ENCODE measurements around the gene CDR2L.

The CDR2L gene

GRCh38 chr17:74987418-74987908 lies at the start of gene CDR2L:
Gene CDR2L, plus strand, starts transcription at chr17:74987632. Its CDS starts 412 bp downstream, at chr17:74988044.
- no peaks in the 10 kb centered on the region for H3K9me3 ChIP-seq (ENCODE audit: control insufficient read depth, insufficient read depth, low read depth, low read length)
- no peaks in the 10 kb centered on the region for H3K36me3 ChIP-seq (ENCODE audit: control insufficient read depth, insufficient read depth, low read length)
- peak within 1 kb of the TSS; percentile 73 for H3K4me3 ChIP-seq (ENCODE audit: low read depth, low read length)
- peak within 1 kb of the TSS; percentile 32; the same call in 1 of the 2 replicates for H3K27ac ChIP-seq (ENCODE audit: low read depth, low read length)
- no peaks in the 10 kb centered on the region for H3K27me3 ChIP-seq (ENCODE audit: control insufficient read depth, insufficient read depth, low read length)
- peak within 1 kb of the TSS; percentile 78 for H3K9ac ChIP-seq (ENCODE audit: low read length)
- H3K4me1 ChIP-seq (ENCODE audit: control insufficient read depth, insufficient read depth, low read length) = peaks cover 21% of the 10 kb centered on the region

DNA sequence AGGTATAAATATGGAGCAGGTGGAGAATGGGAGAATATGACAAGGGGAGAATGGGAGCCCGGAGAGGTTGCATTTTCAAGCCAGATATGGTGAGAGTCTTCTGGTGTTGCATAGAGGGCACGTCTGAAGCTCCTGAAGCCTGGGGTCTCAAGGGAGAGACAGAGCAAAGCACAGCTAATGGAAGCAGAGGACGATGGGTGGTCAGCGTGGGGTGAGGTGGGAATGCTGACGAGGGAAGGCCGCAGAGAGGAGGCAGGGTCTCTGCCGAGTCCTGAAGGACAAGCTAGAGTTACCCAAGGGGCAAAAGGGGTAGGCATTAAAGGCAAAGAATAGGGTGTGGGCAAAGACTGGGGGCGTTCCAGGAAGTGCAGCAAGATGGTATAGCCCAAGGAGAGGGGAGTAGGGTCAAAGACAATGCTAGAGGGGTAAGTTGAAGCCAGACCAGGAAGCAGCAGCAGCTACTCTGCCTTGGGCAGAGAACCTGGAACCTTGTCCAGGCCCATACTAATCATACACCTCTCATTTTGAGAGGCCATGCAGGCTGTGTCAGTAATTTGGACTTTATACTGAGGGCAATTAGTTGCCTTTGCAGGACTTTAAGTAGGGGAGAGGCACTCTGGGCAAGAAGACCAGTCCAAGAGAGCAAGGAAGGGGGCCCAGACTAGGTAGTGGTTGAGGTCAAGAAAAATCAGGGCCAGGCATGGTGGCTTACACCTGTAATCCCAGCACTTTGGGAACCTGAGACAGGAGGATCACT lies 49.1 kb upstream of the CDR2L start:
- no peaks in the 10 kb centered on the region for H3K36me3 ChIP-seq (ENCODE audit: control insufficient read depth, insufficient read depth, low read length)
- no peak overlapping the region for H3K4me3 ChIP-seq (ENCODE audit: low read depth, low read length)
- no peak overlapping the region for H3K27ac ChIP-seq (ENCODE audit: low read depth, low read length)
- H3K27me3 ChIP-seq (ENCODE audit: control insufficient read depth, insufficient read depth, low read length) = peaks cover 92% of the 10 kb centered on the region
- H3K9me3 ChIP-seq (ENCODE audit: control insufficient read depth, insufficient read depth, low read depth, low read length) = no peaks in the 10 kb centered on the region
- no peak overlapping the region for H3K9ac ChIP-seq (ENCODE audit: low read length)
- H3K4me1 ChIP-seq (ENCODE audit: control insufficient read depth, insufficient read depth, low read length) = peaks cover 8% of the 10 kb centered on the region

GRCh38 chr17:74939534-74939933 lies 47.9 kb upstream of the CDR2L start:
- Histone ChIP-seq H3K27ac (ENCODE audit: low read depth, low read length) (no peak overlapping the region), H3K36me3 (ENCODE audit: control insufficient read depth, insufficient read depth, low read length) (no peaks in the 10 kb centered on the region), H3K4me3 (ENCODE audit: low read depth, low read length) (no peak overlapping the region), H3K27me3 (ENCODE audit: control insufficient read depth, insufficient read depth, low read length) (peaks cover 85% of the 10 kb centered on the region), H3K4me1 (ENCODE audit: control insufficient read depth, insufficient read depth, low read length) (peaks cover 17% of the 10 kb centered on the region), H3K9me3 (ENCODE audit: control insufficient read depth, insufficient read depth, low read depth, low read length) (no peaks in the 10 kb centered on the region), H3K9ac (ENCODE audit: low read length) (no peak overlapping the region)

GRCh38 chr17:74941128-74941725 lies 46.2 kb upstream of the CDR2L start:
- Histone ChIP-seq H3K36me3 (ENCODE audit: control insufficient read depth, insufficient read depth, low read length) (no peaks in the 10 kb centered on the region), H3K27ac (ENCODE audit: low read depth, low read length) (no peak overlapping the region), H3K4me3 (ENCODE audit: low read depth, low read length) (no peak overlapping the region), H3K4me1 (ENCODE audit: control insufficient read depth, insufficient read depth, low read length) (peaks cover 9% of the 10 kb centered on the region), H3K27me3 (ENCODE audit: control insufficient read depth, insufficient read depth, low read length) (peaks cover 75% of the 10 kb centered on the region), H3K9ac (ENCODE audit: low read length) (no peak overlapping the region), H3K9me3 (ENCODE audit: control insufficient read depth, insufficient read depth, low read depth, low read length) (no peaks in the 10 kb centered on the region)

GRCh38 chr17:74943808-74944522 lies 43.5 kb upstream of the CDR2L start:
- Histone ChIP-seq H3K9ac (ENCODE audit: low read length) (no peak overlapping the region), H3K9me3 (ENCODE audit: control insufficient read depth, insufficient read depth, low read depth, low read length) (no peaks in the 10 kb centered on the region), H3K27ac (ENCODE audit: low read depth, low read length) (no peak overlapping the region), H3K27me3 (ENCODE audit: control insufficient read depth, insufficient read depth, low read length) (peaks cover 64% of the 10 kb centered on the region), H3K4me3 (ENCODE audit: low read depth, low read length) (no peak overlapping the region), H3K4me1 (ENCODE audit: control insufficient read depth, insufficient read depth, low read length) (peaks cover 9% of the 10 kb centered on the region), H3K36me3 (ENCODE audit: control insufficient read depth, insufficient read depth, low read length) (no peaks in the 10 kb centered on the region)

GRCh38 chr17:74945543-74945942 lies 41.9 kb upstream of the CDR2L start:
- H3K9me3 ChIP-seq (ENCODE audit: control insufficient read depth, insufficient read depth, low read depth, low read length) = no peaks in the 10 kb centered on the region
- H3K27ac ChIP-seq (ENCODE audit: low read depth, low read length) = no peak overlapping the region
- peaks cover 18% of the 10 kb centered on the region for H3K4me1 ChIP-seq (ENCODE audit: control insufficient read depth, insufficient read depth, low read length)
- no peak overlapping the region for H3K4me3 ChIP-seq (ENCODE audit: low read depth, low read length)
- no peak overlapping the region for H3K9ac ChIP-seq (ENCODE audit: low read length)
- H3K27me3 ChIP-seq (ENCODE audit: control insufficient read depth, insufficient read depth, low read length) = peaks cover 57% of the 10 kb centered on the region
- no peaks in the 10 kb centered on the region for H3K36me3 ChIP-seq (ENCODE audit: control insufficient read depth, insufficient read depth, low read length)

GRCh38 chr17:74946641-74947040 lies 40.8 kb upstream of the CDR2L start:
- H3K27ac ChIP-seq (ENCODE audit: low read depth, low read length) = no peak overlapping the region
- peaks cover 50% of the 10 kb centered on the region for H3K27me3 ChIP-seq (ENCODE audit: control insufficient read depth, insufficient read depth, low read length)
- peaks cover 18% of the 10 kb centered on the region for H3K4me1 ChIP-seq (ENCODE audit: control insufficient read depth, insufficient read depth, low read length)
- H3K4me3 ChIP-seq (ENCODE audit: low read depth, low read length) = no peak overlapping the region
- H3K36me3 ChIP-seq (ENCODE audit: control insufficient read depth, insufficient read depth, low read length) = no peaks in the 10 kb centered on the region
- H3K9ac ChIP-seq (ENCODE audit: low read length) = no peak overlapping the region
- H3K9me3 ChIP-seq (ENCODE audit: control insufficient read depth, insufficient read depth, low read depth, low read length) = no peaks in the 10 kb centered on the region

DNA sequence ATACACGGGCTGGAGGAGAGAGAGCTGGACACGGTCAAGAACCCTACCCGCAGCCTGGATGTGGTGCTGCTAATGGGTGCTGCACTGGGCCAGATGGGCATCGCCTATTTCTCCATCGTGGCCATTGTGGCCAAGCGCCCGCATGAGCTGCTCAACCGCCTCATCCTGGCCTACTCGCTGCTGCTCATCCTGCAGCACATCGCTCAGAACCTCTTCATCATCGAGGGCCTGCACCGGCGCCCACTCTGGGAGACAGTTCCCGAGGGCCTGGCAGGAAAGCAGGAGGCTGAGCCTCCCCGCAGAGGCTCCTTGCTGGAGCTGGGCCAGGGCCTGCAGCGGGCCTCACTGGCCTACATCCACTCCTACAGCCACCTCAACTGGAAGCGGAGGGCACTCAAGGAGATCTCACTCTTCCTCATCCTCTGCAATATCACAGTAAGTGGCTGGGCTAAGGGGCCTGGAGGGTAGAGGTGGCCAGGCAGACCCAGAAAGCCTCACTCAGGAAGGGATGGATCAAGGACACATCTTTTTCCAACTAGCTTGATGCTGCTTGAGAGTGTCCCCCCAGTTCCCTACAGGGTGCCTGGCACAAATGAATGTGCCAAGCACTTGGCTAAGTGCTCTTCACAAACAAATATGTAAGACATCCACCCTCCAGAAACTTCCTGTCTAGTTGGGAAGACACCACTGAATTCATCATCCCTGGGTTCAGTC lies 40.2 kb upstream of the CDR2L start:
- no peak overlapping the region for H3K4me3 ChIP-seq (ENCODE audit: low read depth, low read length)
- no peaks in the 10 kb centered on the region for H3K9me3 ChIP-seq (ENCODE audit: control insufficient read depth, insufficient read depth, low read depth, low read length)
- H3K27me3 ChIP-seq (ENCODE audit: control insufficient read depth, insufficient read depth, low read length) = peaks cover 46% of the 10 kb centered on the region
- H3K9ac ChIP-seq (ENCODE audit: low read length) = no peak overlapping the region
- no peak overlapping the region for H3K27ac ChIP-seq (ENCODE audit: low read depth, low read length)
- no peaks in the 10 kb centered on the region for H3K36me3 ChIP-seq (ENCODE audit: control insufficient read depth, insufficient read depth, low read length)
- peaks cover 19% of the 10 kb centered on the region for H3K4me1 ChIP-seq (ENCODE audit: control insufficient read depth, insufficient read depth, low read length)

GRCh38 chr17:74949455-74950115 lies 37.8 kb upstream of the CDR2L start:
- no peak overlapping the region for H3K27ac ChIP-seq (ENCODE audit: low read depth, low read length)
- H3K4me1 ChIP-seq (ENCODE audit: control insufficient read depth, insufficient read depth, low read length) = peaks cover 13% of the 10 kb centered on the region
- H3K27me3 ChIP-seq (ENCODE audit: control insufficient read depth, insufficient read depth, low read length) = peaks cover 39% of the 10 kb centered on the region; the same call in 1 of the 2 replicates
- no peaks in the 10 kb centered on the region for H3K9me3 ChIP-seq (ENCODE audit: control insufficient read depth, insufficient read depth, low read depth, low read length)
- H3K9ac ChIP-seq (ENCODE audit: low read length) = no peak overlapping the region
- H3K36me3 ChIP-seq (ENCODE audit: control insufficient read depth, insufficient read depth, low read length) = no peaks in the 10 kb centered on the region
- no peak overlapping the region for H3K4me3 ChIP-seq (ENCODE audit: low read depth, low read length)

GRCh38 chr17:74950207-74950606 lies 37.2 kb upstream of the CDR2L start:
- Histone ChIP-seq H3K4me3 (ENCODE audit: low read depth, low read length) (no peak overlapping the region), H3K36me3 (ENCODE audit: control insufficient read depth, insufficient read depth, low read length) (no peaks in the 10 kb centered on the region), H3K9me3 (ENCODE audit: control insufficient read depth, insufficient read depth, low read depth, low read length) (no peaks in the 10 kb centered on the region), H3K27me3 (ENCODE audit: control insufficient read depth, insufficient read depth, low read length) (peaks cover 38% of the 10 kb centered on the region; the same call in 1 of the 2 replicates), H3K9ac (ENCODE audit: low read length) (no peak overlapping the region), H3K4me1 (ENCODE audit: control insufficient read depth, insufficient read depth, low read length) (peaks cover 13% of the 10 kb centered on the region), H3K27ac (ENCODE audit: low read depth, low read length) (no peak overlapping the region)

Measured in HUES6 (cell line).